ENCODE results near the gene SLC37A4.

- TF ChIP-seq POLR2A (IDR thresholded peaks at IDR 0.05; ENCODE audit: low read depth, low read length) = no peak
- TF ChIP-seq, protein P1, sequence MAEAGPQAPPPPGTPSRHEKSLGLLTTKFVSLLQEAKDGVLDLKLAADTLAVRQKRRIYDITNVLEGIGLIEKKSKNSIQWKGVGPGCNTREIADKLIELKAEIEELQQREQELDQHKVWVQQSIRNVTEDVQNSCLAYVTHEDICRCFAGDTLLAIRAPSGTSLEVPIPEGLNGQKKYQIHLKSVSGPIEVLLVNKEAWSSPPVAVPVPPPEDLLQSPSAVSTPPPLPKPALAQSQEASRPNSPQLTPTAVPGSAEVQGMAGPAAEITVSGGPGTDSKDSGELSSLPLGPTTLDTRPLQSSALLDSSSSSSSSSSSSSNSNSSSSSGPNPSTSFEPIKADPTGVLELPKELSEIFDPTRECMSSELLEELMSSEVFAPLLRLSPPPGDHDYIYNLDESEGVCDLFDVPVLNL (IDR thresholded peaks at IDR 0.05; ENCODE audit: low read depth, low read length) = no peak
- no peak for TF ChIP-seq MTA3 (IDR thresholded peaks at IDR 0.05; ENCODE audit: borderline replicate concordance, low read length)
- no peak for TF ChIP-seq HDAC6 (IDR thresholded peaks at IDR 0.05; ENCODE audit: unreplicated experiment)
- TF ChIP-seq REST (IDR thresholded peaks at IDR 0.05; ENCODE audit: low read depth, low read length) = no peak
- no peak for TF ChIP-seq WRNIP1 (IDR thresholded peaks at IDR 0.05; ENCODE audit: borderline replicate concordance, low read depth, low read length)
- TF ChIP-seq YBX1 (IDR thresholded peaks at IDR 0.05) = no peak
Measured at GRCh38 chr11:119052163-119052814, 21.6 kb upstream of the SLC37A4 start.
